Adrenal gland (tissue), 5 donors: ENCODE data around the gene SLC25A31.

Experiments
- CTCF ChIP-seq, 6 experiments: fragments of 450-650 bp in 4 of 6; fragments of 200-600 bp in 2 of 6; sonication (generic) in 1 of 6; IDR thresholded peaks; 1 replicate in 5 of 6; 2 replicates in 1 of 6; pipeline versions ENCODE4 v1.5.1 to v1.8.0; 2016 to 2021; ENCODE audit warnings: antibody characterized with exemption in 6 of 6, mild to moderate bottlenecking in 2 of 6, moderate library complexity in 1 of 6
- POLR2A ChIP-seq, 2 donors: fragments of 450-650 bp; IDR thresholded peaks; one replicate each; pipeline ENCODE4 v1.6.1; 2017; ENCODE audit warnings: antibody characterized with exemption in 2 of 2, mild to moderate bottlenecking in 2 of 2, moderate library complexity in 1 of 2
- donor health status: DM: no; HTN: no; CAD: no.

GRCh38 chr4:127685292-127685691 is 44.9 kb upstream of the SLC25A31 start:
- no peak for TF ChIP-seq CTCF (IDR thresholded peaks at IDR 0.05)
- TF ChIP-seq POLR2A (IDR thresholded peaks at IDR 0.05) = no peak
